OCI-LY3 (cell line): Measurements from ENCODE around the gene NLRX1.

ENCODE experiments used
- EZH2phosphoT487 ChIP-seq: fragments of 200-600 bp; shearing (Covaris generic); IDR thresholded peaks from 2 replicates; pipeline ENCODE4 v1.6.1; 2018; ENCODE audit warnings: antibody characterized with exemption, mixed run types, low read depth
- TF ChIP-seq, protein P1 (sequence below): fragments of 200-600, 300-600 bp; sonication (generic); IDR thresholded peaks from 2 replicates; pipeline ENCODE4 v1.5.1; 2014; ENCODE audit warnings: antibody characterized with exemption, low read length, low read depth

DNA sequence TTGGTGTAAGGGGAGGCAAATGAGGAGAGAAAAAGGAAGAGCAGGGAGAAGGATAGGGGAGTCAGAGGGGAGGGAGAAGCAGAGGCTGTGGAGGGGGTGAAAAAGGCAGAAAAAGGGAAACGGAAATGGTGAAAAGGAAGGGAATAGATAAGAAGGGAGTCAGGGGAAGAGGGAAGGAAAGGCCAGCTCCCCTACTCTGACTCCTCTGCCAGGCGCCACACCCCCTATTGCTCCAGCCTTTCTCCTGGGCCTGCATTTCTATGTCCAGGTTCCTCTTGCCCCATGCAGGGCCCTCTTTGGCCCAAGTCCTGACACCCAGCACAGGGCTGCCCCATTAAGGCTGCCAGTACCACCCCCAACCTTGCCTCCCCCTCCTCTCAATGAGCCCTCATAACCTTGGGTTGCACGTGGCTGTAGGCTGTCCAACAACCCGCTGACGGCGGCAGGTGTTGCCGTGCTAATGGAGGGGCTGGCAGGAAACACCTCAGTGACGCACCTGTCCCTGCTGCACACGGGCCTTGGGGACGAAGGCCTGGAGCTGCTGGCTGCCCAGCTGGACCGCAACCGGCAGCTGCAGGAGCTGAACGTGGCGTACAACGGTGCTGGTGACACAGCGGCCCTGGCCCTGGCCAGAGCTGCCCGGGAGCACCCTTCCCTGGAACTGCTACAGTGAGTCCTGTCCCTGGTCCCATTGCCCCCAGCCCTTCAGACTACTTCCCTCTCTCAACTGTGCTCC is 13.3 kb downstream of the NLRX1 start:
- no peak for TF ChIP-seq EZH2phosphoT487
- TF ChIP-seq, protein P1, sequence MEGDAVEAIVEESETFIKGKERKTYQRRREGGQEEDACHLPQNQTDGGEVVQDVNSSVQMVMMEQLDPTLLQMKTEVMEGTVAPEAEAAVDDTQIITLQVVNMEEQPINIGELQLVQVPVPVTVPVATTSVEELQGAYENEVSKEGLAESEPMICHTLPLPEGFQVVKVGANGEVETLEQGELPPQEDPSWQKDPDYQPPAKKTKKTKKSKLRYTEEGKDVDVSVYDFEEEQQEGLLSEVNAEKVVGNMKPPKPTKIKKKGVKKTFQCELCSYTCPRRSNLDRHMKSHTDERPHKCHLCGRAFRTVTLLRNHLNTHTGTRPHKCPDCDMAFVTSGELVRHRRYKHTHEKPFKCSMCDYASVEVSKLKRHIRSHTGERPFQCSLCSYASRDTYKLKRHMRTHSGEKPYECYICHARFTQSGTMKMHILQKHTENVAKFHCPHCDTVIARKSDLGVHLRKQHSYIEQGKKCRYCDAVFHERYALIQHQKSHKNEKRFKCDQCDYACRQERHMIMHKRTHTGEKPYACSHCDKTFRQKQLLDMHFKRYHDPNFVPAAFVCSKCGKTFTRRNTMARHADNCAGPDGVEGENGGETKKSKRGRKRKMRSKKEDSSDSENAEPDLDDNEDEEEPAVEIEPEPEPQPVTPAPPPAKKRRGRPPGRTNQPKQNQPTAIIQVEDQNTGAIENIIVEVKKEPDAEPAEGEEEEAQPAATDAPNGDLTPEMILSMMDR: no peak
